Kasumi-1 (cell line): Measurements from ENCODE around the gene IL20RB.

Experiments
- DNase-seq, 2 experiments: peaks; one replicate each; lab custom pipeline; 2025; lab: John Stamatoyannopoulos, UW

IL20RB gene

DNA sequence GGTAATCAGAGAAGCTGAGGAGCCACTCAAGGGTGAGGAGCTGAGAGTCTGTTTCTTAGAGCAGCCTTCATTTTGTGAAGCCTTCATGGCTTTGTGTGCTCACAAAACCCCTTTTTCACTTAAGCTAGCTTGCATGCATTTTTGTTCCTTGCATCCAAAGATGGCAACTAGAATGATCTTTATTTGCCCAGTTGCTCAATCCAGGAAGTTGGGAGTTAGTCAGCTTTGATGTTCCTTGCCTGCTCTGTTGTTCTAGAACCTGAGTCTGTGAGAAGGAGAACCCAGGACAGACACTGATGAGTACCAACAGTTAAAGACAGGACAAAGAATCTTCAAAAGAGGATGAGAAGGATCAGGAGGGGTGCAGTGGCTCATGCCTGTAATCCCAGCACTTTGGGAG lies 81.8 kb downstream of the IL20RB start:
- no peak for DNase-seq

DNA sequence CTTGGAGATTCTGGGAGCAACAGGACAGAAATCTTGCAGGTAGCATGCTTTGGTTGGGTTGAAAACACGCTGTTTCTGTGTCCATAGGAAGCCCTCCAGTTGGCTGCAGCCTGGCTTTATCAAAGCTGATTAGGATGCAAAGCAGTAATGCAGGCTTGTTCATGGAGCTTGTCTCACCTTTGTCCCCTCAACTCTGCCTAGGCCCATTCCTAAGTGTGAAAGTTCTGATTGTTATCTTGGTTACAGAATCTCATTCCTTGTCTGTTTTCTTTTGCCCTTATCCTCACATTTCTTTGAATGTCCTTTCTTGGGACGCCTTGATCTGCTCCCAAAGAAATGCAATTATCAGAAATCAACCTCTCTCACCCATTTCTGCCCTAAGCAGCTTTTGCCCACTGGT lies 83.5 kb downstream of the IL20RB start:
- no peak for DNase-seq

DNA sequence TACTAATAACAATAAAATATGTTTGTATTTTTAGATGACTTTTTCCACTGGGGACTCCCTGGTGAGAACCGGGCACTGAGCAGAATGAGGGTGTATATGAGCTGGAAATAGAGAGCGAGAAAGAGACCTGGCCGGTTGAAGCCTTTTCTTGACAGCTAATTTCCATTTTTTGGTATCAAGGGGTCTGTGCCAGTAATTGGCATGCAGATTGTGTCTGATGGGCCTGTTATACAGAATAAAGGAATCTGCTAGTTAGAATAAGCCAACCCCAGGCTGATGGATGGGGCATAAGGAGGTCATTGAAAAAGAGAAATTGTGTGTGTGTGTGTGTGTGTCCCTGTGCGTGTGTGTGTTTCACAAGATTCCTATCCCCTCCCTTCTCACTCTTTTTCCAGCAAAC lies 83.9 kb downstream of the IL20RB start:
- no peak for DNase-seq

GRCh38 chr3:137046747-137047146 lies 89.0 kb downstream of the IL20RB start:
- DNase-seq = no peak

DNA sequence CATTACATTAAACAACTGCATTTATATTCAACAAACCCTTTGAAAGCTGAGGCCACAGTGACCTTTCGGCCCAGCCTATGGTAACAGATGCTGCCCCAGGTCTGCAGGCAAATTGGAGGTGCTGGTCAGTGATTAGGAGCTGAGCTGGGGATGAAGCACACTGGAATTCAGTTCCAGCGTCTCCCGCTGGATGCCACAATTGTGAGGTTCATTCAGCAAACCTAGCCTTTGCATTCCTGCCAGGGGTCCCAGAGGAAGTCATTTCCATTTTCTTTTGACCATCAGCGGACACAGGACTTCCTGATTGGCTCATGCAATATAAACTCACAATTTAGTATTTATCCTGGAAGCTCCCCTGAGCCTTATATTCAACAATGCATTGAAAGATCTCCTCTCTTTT lies 89.5 kb downstream of the IL20RB start:
- DNase-seq = no peak

- DNase-seq = no peak
These were observed 92.5 kb downstream of the IL20RB start for GRCh38 chr3:137050281-137050680.

DNA sequence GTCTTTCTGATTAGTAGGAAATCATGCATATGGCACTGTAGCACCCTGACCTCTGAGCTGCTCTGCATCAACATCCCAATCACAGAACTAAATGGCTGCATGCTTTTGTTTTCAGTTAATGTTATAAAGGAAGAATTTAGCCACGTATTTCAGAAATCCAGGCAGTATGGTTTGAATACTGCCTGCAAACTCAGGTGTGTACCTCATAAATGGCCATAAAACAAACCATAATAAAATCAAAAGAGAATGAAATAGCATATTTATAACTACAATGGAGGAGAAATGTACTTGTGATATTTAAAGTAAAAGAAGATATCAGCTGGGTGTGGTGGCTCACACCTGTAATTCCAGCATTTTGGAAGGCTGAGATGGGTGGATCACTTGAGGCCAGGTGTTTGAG lies 94.5 kb downstream of the IL20RB start:
- DNase-seq = no peak
